ENCODE data around the gene CCDC17.
A peak's percentile ranks its signal among the peaks of the same experiment; 100 is the strongest.

DNA sequence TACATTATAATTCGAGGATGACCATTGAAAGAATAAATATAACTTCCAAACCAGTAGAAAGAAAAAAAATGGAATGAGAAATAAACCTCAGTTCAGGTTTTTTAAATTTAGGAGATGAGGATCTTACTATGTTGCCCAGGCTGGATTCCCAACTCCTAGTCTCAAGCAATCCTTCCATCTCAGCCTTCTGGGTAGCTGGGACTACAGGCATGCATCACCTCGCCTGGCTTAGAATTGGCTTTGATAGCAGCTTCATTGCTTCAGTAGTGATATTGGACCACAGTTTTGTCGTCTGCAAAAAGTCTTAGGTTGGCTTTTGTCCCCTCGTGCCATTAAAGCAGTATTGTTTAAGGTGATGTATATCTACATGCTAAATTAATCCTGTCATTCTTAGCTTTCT lies 37.1 kb downstream of the CCDC17 start:
- no peak for TF ChIP-seq EP300 (IDR thresholded peaks at IDR 0.05; ENCODE audit: borderline replicate concordance in 1 of 2, low read depth in 2 of 2, low read length in 2 of 2)
- TF ChIP-seq, protein P1, sequence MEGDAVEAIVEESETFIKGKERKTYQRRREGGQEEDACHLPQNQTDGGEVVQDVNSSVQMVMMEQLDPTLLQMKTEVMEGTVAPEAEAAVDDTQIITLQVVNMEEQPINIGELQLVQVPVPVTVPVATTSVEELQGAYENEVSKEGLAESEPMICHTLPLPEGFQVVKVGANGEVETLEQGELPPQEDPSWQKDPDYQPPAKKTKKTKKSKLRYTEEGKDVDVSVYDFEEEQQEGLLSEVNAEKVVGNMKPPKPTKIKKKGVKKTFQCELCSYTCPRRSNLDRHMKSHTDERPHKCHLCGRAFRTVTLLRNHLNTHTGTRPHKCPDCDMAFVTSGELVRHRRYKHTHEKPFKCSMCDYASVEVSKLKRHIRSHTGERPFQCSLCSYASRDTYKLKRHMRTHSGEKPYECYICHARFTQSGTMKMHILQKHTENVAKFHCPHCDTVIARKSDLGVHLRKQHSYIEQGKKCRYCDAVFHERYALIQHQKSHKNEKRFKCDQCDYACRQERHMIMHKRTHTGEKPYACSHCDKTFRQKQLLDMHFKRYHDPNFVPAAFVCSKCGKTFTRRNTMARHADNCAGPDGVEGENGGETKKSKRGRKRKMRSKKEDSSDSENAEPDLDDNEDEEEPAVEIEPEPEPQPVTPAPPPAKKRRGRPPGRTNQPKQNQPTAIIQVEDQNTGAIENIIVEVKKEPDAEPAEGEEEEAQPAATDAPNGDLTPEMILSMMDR (IDR thresholded peaks at IDR 0.05; ENCODE audit: control extremely low read depth in 1 of 3, insufficient read depth in 1 of 3, low read depth in 1 of 3, low read length in 3 of 3), result no peak
- peak; percentile 49; the same call in 1 of the 2 replicates for TF ChIP-seq POLR2AphosphoS5 (IDR thresholded peaks at IDR 0.05; ENCODE audit: low read depth, low read length)
